Posterior vena cava (tissue), 2 donors: Measurements from ENCODE around the gene GARRE1. TPM values are rescaled to one million over a fixed set of nuclear protein-coding genes. Genes with fewer than 3 reads are reported as not detected.
"Not testable (repeated sequence)": the region's sequence is repeated elsewhere in the genome, so short reads cannot be mapped to it uniquely, and the experiment has no call there.

Experiments
- DNase-seq: peaks from one replicate; pipeline ENCODE4 v3.0.0-alpha.2; 2020; ENCODE audit warnings: low spot score
- intact Hi-C, 2 donors: fragments of 100-400 bp; cut with DNase I; formaldehyde crosslinking; loops; one replicate each; pipeline versions ENCODE4 v1.14.1 to v1.14.2; 2022 to 2023
- total RNA-seq, 2 donors: library from RNA; stranded (reverse); fragmentation: NEBNext Ultra II Directional; extraction: Animal tissue kit (Norgen Biotek cat#: 25700); gene quantifications; one replicate each; pipeline ENCODE4 v1.2.1, GENCODE V29; 2021
- donor health status: DM: yes; HTN: yes; CAD: no.
- donor health status: DM: yes; HTN: yes; CAD: no.

GARRE1 gene
- total RNA-seq, 2 donors from 2014 or later: 23.3 to 31.1 TPM

GRCh38 chr19:34230820-34231219 is 23.5 kb upstream of the GARRE1 start:
- DNase-seq: no peak
- intact Hi-C loops: loop anchor here in 1 of 2 donors (1.0 kb wide), 1 partner anchor 20 kb away; no protein-coding TSS in a partner anchor

- intact Hi-C loops: loop anchor here in 1 of 2 donors (1.0 kb wide), 1 partner anchor 20 kb away; no protein-coding TSS in a partner anchor
- no peak for DNase-seq
Measured at GRCh38 chr19:34231439-34231838, 22.9 kb upstream of the GARRE1 start.

GRCh38 chr19:34232566-34233481 is 21.5 kb upstream of the GARRE1 start:
- intact Hi-C loops: no loop called here
- DNase-seq: peak; percentile 89

- DNase-seq: no peak
- intact Hi-C loops: no loop called here
Measured at GRCh38 chr19:34235425-34235940, 18.9 kb upstream of the GARRE1 start.

- no peak for DNase-seq
- intact Hi-C loops: no loop called here
Measured at GRCh38 chr19:34236035-34236987, 18.0 kb upstream of the GARRE1 start.

GRCh38 chr19:34237283-34237682 is 17.1 kb upstream of the GARRE1 start:
- no peak for DNase-seq
- intact Hi-C loops: no loop called here

GRCh38 chr19:34237939-34238338 is 16.4 kb upstream of the GARRE1 start:
- intact Hi-C loops: no loop called here
- no peak for DNase-seq

- intact Hi-C loops: no loop called here
- DNase-seq: no peak
Measured at GRCh38 chr19:34241513-34242337, 12.6 kb upstream of the GARRE1 start.

- DNase-seq, intact Hi-C loops: not testable (repeated sequence)
Measured at GRCh38 chr19:34243138-34243875, 11.0 kb upstream of the GARRE1 start.

GRCh38 chr19:34243876-34244578 is 10.3 kb upstream of the GARRE1 start:
- intact Hi-C loops: no loop called here
- DNase-seq: no peak

GRCh38 chr19:34244611-34245299 is 9.6 kb upstream of the GARRE1 start:
- DNase-seq: no peak
- intact Hi-C loops: no loop called here

- no peak for DNase-seq
- intact Hi-C loops: no loop called here
Measured at GRCh38 chr19:34246340-34246739, 8.0 kb upstream of the GARRE1 start.

GRCh38 chr19:34248941-34249340 is 5.4 kb upstream of the GARRE1 start:
- intact Hi-C loops: no loop called here
- DNase-seq: no peak

- DNase-seq, intact Hi-C loops: not testable (repeated sequence)
Measured at GRCh38 chr19:34253167-34253566, 1.2 kb upstream of the GARRE1 start.

- DNase-seq, intact Hi-C loops: not testable (repeated sequence)
Measured at GRCh38 chr19:34253681-34254045, 691 bp upstream of the GARRE1 start.

- intact Hi-C loops: no loop called here
- no peak for DNase-seq
Measured at GRCh38 chr19:34254698-34255432, 511 bp downstream of the GARRE1 start.
